Osteocyte (in vitro differentiated cells): ENCODE data around the gene PLEKHG4. TPM values are rescaled to one million over a fixed set of nuclear protein-coding genes. Genes with fewer than 3 reads are reported as not detected.

Experiments
- DNase-seq: peaks from one replicate; pipeline ENCODE4 v3.0.0; 2021; ENCODE audit warnings: mixed read lengths; ENCODE audit not compliant: unreplicated experiment; ENCODE audit errors: extremely low spot score
- H3K27ac Mint-ChIP-seq: one replicate; pipeline ENCODE4 v1.8.0; 2021; ENCODE audit warnings: mild to moderate bottlenecking, mixed read lengths; ENCODE audit not compliant: unreplicated experiment
- H3K27me3 Mint-ChIP-seq: one replicate; pipeline ENCODE4 v1.8.0; 2021; ENCODE audit warnings: mixed read lengths; ENCODE audit not compliant: unreplicated experiment
- H3K36me3 Mint-ChIP-seq: one replicate; pipeline ENCODE4 v1.8.0; 2021; ENCODE audit warnings: mixed read lengths; ENCODE audit not compliant: unreplicated experiment
- H3K4me1 Mint-ChIP-seq: one replicate; pipeline ENCODE4 v1.8.0; 2021; ENCODE audit warnings: mixed read lengths; ENCODE audit not compliant: unreplicated experiment
- H3K4me3 Mint-ChIP-seq: one replicate; pipeline ENCODE4 v1.8.0; 2021; ENCODE audit warnings: mild to moderate bottlenecking, moderate library complexity, mixed read lengths; ENCODE audit not compliant: unreplicated experiment
- H3K9me3 Mint-ChIP-seq: one replicate; pipeline ENCODE4 v1.8.0; 2021; ENCODE audit warnings: mixed read lengths; ENCODE audit not compliant: unreplicated experiment
- total RNA-seq: library from RNA; stranded (reverse); gene quantifications from 2 replicates; pipeline ENCODE4 v1.2.1, GENCODE V29; 2021
- TF ChIP-seq, protein P1 (sequence below): fragments of 200-600 bp; sonication (generic); IDR thresholded peaks from 2 replicates; pipeline ENCODE4 v1.5.0; 2021; ENCODE audit warnings: antibody characterized with exemption, mild to moderate bottlenecking, moderate library complexity

PLEKHG4 gene
- total RNA-seq, 1 donor from 2014 or later = 11.4 TPM

DNA sequence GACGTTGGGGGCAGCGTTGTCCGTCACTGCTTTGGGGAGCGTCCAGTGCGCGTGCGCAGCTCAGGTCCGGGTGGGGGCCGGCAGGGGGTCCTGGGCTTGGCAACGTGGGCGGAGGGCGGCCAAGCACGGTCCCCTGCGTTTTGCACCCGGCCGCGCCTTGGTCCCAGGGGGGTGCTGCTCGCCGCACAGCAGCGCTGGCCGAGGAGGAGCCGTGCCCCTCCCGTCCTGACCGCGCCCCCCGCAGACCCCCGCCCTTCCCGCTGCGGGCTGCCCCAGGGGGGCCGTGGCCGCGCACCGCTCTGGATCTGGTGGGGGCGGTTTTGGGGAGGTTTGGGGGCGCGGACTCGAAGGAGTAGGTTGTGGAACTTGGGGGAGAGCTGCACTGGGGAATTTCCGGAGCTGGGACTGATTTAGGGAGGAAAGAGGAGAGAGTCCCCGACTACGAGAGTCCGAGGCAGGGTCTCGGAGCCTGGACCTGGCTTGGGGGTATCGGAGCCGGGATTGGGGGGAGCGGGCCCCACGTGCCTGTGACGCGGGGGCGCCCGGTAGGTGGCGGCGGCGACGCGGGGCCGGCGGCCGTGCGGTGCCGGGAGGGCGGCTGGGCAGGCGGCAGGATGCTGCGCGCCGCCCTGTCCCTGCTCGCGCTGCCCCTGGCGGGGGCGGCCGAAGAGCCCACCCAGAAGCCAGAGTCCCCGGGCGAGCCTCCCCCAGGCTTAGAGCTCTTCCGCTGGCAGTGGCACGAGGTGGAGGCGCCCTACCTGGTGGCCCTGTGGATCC lies 30.7 kb upstream of the PLEKHG4 start, which contains the start of gene SLC9A5:
SLC9A5 (plus strand) TSS at position 579 of the 777 bp plus-strand sequence; CDS start at position 615, 36 bp downstream.
- TF ChIP-seq, protein P1, sequence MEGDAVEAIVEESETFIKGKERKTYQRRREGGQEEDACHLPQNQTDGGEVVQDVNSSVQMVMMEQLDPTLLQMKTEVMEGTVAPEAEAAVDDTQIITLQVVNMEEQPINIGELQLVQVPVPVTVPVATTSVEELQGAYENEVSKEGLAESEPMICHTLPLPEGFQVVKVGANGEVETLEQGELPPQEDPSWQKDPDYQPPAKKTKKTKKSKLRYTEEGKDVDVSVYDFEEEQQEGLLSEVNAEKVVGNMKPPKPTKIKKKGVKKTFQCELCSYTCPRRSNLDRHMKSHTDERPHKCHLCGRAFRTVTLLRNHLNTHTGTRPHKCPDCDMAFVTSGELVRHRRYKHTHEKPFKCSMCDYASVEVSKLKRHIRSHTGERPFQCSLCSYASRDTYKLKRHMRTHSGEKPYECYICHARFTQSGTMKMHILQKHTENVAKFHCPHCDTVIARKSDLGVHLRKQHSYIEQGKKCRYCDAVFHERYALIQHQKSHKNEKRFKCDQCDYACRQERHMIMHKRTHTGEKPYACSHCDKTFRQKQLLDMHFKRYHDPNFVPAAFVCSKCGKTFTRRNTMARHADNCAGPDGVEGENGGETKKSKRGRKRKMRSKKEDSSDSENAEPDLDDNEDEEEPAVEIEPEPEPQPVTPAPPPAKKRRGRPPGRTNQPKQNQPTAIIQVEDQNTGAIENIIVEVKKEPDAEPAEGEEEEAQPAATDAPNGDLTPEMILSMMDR = peak; percentile 29
- Mint-ChIP-seq H3K9me3 (no peaks in the 10 kb centered on the region), H3K27ac (peak within 1 kb of the TSS; percentile 95), H3K36me3 (no peaks in the 10 kb centered on the region), H3K4me1 (peaks cover 43% of the 10 kb centered on the region), H3K4me3 (peak within 1 kb of the TSS; percentile 85), H3K27me3 (no peaks in the 10 kb centered on the region)
- DNase-seq = no peak

DNA sequence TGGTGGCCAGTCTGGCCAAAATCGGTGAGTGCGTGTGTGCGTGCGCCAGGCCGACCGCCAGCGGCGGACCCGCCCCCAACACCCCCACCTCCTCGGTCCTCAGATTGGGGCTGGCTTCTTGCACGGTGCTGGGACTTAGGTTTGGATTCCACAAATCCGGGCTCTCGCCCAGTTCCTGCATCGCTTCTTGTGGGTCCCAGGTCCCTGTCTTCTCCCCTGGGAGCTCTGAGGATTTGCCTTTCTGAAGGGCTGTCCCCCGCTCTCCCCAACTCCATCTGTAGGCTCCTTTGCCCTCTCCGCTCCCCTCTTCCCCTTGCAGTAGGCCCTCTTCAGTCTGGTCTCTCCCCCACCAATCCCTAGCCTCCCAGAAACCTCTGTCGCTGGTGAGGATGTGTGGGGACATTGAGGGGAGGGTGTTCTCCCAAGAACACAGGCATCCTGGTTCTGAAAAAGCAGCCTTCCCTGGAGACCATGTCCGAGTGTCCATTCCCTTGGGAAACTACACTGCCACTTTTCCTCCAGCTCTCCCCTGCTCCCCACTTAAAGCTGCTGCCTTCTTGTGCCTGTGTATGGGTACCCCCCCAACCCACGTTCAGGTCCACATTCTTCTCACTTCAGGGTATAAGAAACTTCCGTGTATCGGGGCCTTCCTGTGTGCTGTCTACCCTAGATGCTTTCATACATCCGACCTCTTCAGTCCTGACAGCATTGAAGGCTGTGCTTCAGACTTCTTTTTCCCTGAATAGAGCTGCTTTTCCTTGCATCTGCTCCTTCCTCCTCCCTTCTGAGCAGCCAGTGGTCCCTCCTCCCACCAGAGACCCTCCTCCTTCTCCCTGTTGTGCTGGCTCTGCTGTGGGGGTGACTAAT lies 29.9 kb upstream of the PLEKHG4 start:
- no peak for DNase-seq
- H3K4me1 Mint-ChIP-seq = peaks cover 35% of the 10 kb centered on the region
- no peaks in the 10 kb centered on the region for H3K27me3 Mint-ChIP-seq
- H3K27ac Mint-ChIP-seq = peak overlapping the region; percentile 38
- TF ChIP-seq, protein P1 = no peak
- no peaks in the 10 kb centered on the region for H3K36me3 Mint-ChIP-seq
- H3K9me3 Mint-ChIP-seq = no peaks in the 10 kb centered on the region
- H3K4me3 Mint-ChIP-seq = peak overlapping the region; percentile 73

DNA sequence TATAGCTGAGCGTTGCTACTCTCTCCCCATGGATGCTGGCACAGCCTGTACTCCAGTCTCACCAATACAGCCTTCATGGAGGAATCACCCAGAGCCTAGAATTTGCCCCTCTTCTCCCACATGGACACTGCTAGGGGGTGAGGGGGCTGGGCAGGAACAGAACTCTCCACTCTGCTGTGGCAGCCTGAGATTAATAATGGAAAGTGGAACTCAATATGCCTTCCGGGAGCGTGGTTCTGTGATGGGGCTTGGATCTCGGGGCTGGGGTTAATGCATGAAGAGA lies 29.3 kb upstream of the PLEKHG4 start:
- H3K4me3 Mint-ChIP-seq = peak overlapping the region; percentile 73
- H3K4me1 Mint-ChIP-seq = peaks cover 29% of the 10 kb centered on the region
- no peaks in the 10 kb centered on the region for H3K9me3 Mint-ChIP-seq
- H3K36me3 Mint-ChIP-seq = no peaks in the 10 kb centered on the region
- no peak for DNase-seq
- H3K27me3 Mint-ChIP-seq = no peaks in the 10 kb centered on the region
- TF ChIP-seq, protein P1 = no peak
- H3K27ac Mint-ChIP-seq = no peak overlapping the region

DNA sequence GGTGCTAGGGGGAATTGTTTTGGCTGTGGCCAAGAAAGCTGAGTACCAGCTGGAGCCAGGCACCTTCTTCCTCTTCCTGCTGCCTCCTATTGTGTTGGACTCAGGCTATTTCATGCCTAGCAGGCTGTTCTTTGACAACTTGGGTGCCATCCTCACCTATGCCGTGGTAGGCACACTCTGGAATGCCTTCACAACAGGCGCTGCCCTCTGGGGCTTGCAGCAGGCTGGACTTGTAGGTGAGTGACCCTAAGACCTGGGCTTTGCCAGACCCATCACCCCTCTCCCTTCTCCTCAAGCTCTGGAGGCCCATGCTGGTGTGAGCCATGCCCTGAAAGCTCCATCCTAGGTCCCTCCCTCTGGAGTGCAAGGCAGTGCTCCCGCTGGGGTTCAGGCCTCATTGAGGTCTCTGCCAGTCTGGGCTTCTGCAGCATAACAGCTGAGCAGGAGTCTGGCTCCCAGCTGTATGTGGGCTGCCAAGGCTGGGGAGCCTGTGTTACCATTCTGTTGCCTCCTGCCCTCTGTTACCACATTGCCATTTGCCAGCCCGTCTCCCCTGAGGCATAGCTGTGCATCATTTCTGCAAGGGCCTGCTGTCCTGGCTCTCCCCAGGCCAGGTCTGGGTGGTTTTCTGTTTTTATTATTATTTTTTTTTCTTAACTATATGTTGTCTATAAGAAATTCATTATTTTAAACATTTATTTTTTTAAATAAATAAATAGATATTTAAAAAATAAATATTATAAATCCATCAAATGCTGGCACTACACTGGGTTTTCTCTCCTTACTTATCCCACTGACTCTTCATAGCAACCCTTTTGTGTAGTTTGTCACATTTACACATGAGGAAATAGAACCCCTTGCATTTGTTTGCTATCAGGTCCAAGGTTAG lies 26.5 kb upstream of the PLEKHG4 start:
- Mint-ChIP-seq H3K36me3 (peaks cover 2% of the 10 kb centered on the region), H3K4me3 (no peak overlapping the region), H3K9me3 (no peaks in the 10 kb centered on the region), H3K27me3 (no peaks in the 10 kb centered on the region), H3K4me1 (peaks cover 17% of the 10 kb centered on the region), H3K27ac (no peak overlapping the region)
- no peak for DNase-seq
- TF ChIP-seq, protein P1 = no peak
